Muscle of leg (tissue), 9 donors: ENCODE results near the gene MS4A13. TPM values are rescaled to one million over a fixed set of nuclear protein-coding genes. Genes with fewer than 3 reads are reported as not detected.

Source experiments
- polyA plus RNA-seq, 8 donors: library from polyadenylated mRNA; unstranded; fragments of 120-200 nt; gene quantifications; one replicate each; pipeline versions ENCODE4 v1.2.1 to v1.2.3, GENCODE V29; 2013; ENCODE audit warnings: inconsistent platforms in 1 of 8, low replicate concordance in 1 of 8; ENCODE audit not compliant: insufficient read length in 8 of 8, insufficient read depth in 1 of 8
- total RNA-seq: library from RNA; stranded (reverse); fragments of 120-200 nt; gene quantifications from one replicate; pipeline ENCODE4 v1.2.4, GENCODE V29; 2013

Gene MS4A13
- total and polyA plus RNA-seq, 9 donors = not detected

Other genes with a start within 250 kb of the MS4A13 start
- 10.3 TPM for gene MS4A4A, start 234.7 kb upstream of the MS4A13 start, total RNA-seq
- 10 to 100 TPM in 5 of 8 donors, 1 to 10 TPM in 3; 6.9 to 18.5 (median 11.7) TPM for gene MS4A4A, start 234.7 kb upstream of the MS4A13 start, polyA plus RNA-seq
- gene MS4A6E, start 188.1 kb upstream of the MS4A13 start, total RNA-seq = not detected
- gene MS4A6E, start 188.1 kb upstream of the MS4A13 start, polyA plus RNA-seq = not detected
- 7.4 TPM for gene MS4A7, start 136.9 kb upstream of the MS4A13 start, total RNA-seq
- gene MS4A7, start 136.9 kb upstream of the MS4A13 start, polyA plus RNA-seq = 10 to 100 TPM in 1 of 8 donors, 1 to 10 TPM in 7; 3.2 to 13.7 (median 8.1) TPM
- 0.35 TPM for gene MS4A14, start 118.9 kb upstream of the MS4A13 start, total RNA-seq
- under 1 TPM; 0.20 to 0.39 (median 0.29) TPM for gene MS4A14, start 118.9 kb upstream of the MS4A13 start, polyA plus RNA-seq
- gene MS4A5, start 85.8 kb upstream of the MS4A13 start, total RNA-seq = not detected
- gene MS4A5, start 85.8 kb upstream of the MS4A13 start, polyA plus RNA-seq = not detected
- gene MS4A1, start 59.5 kb upstream of the MS4A13 start, total RNA-seq = 0.22 TPM
- gene MS4A1, start 59.5 kb upstream of the MS4A13 start, polyA plus RNA-seq = 1 to 10 TPM in 1 of 8 donors, under 1 TPM in 7; 0.10 to 1.6 (median 0.29) TPM
- not detected for gene MS4A12, start 22.6 kb upstream of the MS4A13 start, total RNA-seq
- not detected for gene MS4A12, start 22.6 kb upstream of the MS4A13 start, polyA plus RNA-seq
- 2.5 TPM for gene MS4A8, start 184.2 kb downstream of the MS4A13 start, total RNA-seq
- 10 to 100 TPM in 1 of 8 donors, 1 to 10 TPM in 7; 2.3 to 10.5 (median 6.9) TPM for gene MS4A8, start 184.2 kb downstream of the MS4A13 start, polyA plus RNA-seq
- gene MS4A18, start 209.3 kb downstream of the MS4A13 start, total RNA-seq = not detected
- not detected for gene MS4A18, start 209.3 kb downstream of the MS4A13 start, polyA plus RNA-seq
- not detected for gene MS4A15, start 241.5 kb downstream of the MS4A13 start, total RNA-seq
- under 1 TPM in 1 of 8 donors, not detected in 7; 0.23 TPM for gene MS4A15, start 241.5 kb downstream of the MS4A13 start, polyA plus RNA-seq